GM12878 (cell line): ENCODE results near the gene DCAF17. TPM values are rescaled to one million over a fixed set of nuclear protein-coding genes. Genes with fewer than 3 reads are reported as not detected.

ENCODE experiments used
- CEBPB ChIP-seq, 2 experiments: fragments of 150-350 bp in 1 of 2; IDR thresholded peaks; 2 replicates each; pipeline ENCODE4 v1.6.1; 2012 to 2014; ENCODE audit warnings: low read depth in 2 of 2, low read length in 2 of 2, borderline replicate concordance in 1 of 2, inconsistent platforms in 1 of 2
- CHD1 ChIP-seq: IDR thresholded peaks from 2 replicates; pipeline ENCODE4 v1.6.1; 2012; ENCODE audit warnings: low read depth, low read length, improper control_type of control experiment
- CHD4 ChIP-seq: fragments of 200-600 bp; sonication (generic); IDR thresholded peaks from 2 replicates; pipeline ENCODE4 v1.6.1; 2016; ENCODE audit warnings: mild to moderate bottlenecking
- EZH2 ChIP-seq: IDR thresholded peaks from 2 replicates; pipeline ENCODE4 v1.6.1; 2012; ENCODE audit warnings: low read depth, mild to moderate bottlenecking, control low read depth, inconsistent platforms, low read length, borderline replicate concordance; ENCODE audit not compliant: control insufficient read depth
- GATAD2B ChIP-seq: fragments of 450-650 bp; conservative IDR thresholded peaks from 2 replicates; pipeline ENCODE4 v1.6.1; 2017; ENCODE audit warnings: low read depth, mild to moderate bottlenecking, moderate library complexity
- HDGF ChIP-seq: fragments of 450-650 bp; IDR thresholded peaks from 2 replicates; pipeline ENCODE4 v1.6.1; 2016; ENCODE audit warnings: antibody characterized with exemption
- IRF3 ChIP-seq: fragments of 450-650 bp; IDR thresholded peaks from 2 replicates; pipeline ENCODE4 v1.6.1; 2014; ENCODE audit warnings: mild to moderate bottlenecking
- KLF5 ChIP-seq: fragments of 450-650 bp; IDR thresholded peaks from 2 replicates; pipeline ENCODE4 v1.6.1; 2014; ENCODE audit warnings: mild to moderate bottlenecking; ENCODE audit not compliant: partially characterized antibody
- MLLT1 ChIP-seq: fragments of 450-650 bp; IDR thresholded peaks from 2 replicates; pipeline ENCODE4 v1.6.1; 2016; ENCODE audit warnings: mild to moderate bottlenecking
- MTA2 ChIP-seq: fragments of 450-650 bp; IDR thresholded peaks from 2 replicates; pipeline ENCODE4 v1.6.1; 2016; ENCODE audit warnings: low read depth, mild to moderate bottlenecking, moderate library complexity
- NFIC ChIP-seq: IDR thresholded peaks from 2 replicates; pipeline ENCODE4 v1.6.1; 2012; ENCODE audit warnings: low read depth, mild to moderate bottlenecking, inconsistent platforms, low read length, moderate library complexity
- NFYA ChIP-seq: IDR thresholded peaks from 2 replicates; pipeline ENCODE4 v1.6.1; 2011; ENCODE audit warnings: low read depth, mild to moderate bottlenecking, low read length, improper control_type of control experiment, borderline replicate concordance
- RAD21 ChIP-seq: IDR thresholded peaks from 2 replicates; pipeline ENCODE4 v1.6.1; 2011; ENCODE audit warnings: mild to moderate bottlenecking, low read depth, low read length, moderate library complexity; ENCODE audit not compliant: insufficient read depth
- RB1 ChIP-seq: fragments of 450-650 bp; formaldehyde crosslinking; IDR thresholded peaks from 2 replicates; pipeline ENCODE4 v1.6.1; 2017; ENCODE audit warnings: mild to moderate bottlenecking, borderline replicate concordance
- RBBP5 ChIP-seq: fragments of 200-600 bp; sonication (generic); conservative IDR thresholded peaks from 2 replicates; pipeline ENCODE4 v1.6.1; 2016
- REST ChIP-seq: IDR thresholded peaks from 2 replicates; pipeline ENCODE4 v1.6.1; 2012; ENCODE audit warnings: mild to moderate bottlenecking, low read depth, low read length
- SMAD5 ChIP-seq: IDR thresholded peaks from 2 replicates; pipeline ENCODE4 v1.6.1; 2016; ENCODE audit warnings: antibody characterized with exemption, low read depth
- SREBF2 ChIP-seq: IDR thresholded peaks from 2 replicates; pipeline ENCODE4 v1.6.1; 2012; ENCODE audit warnings: mild to moderate bottlenecking, low read length
- SRF ChIP-seq, 2 experiments: IDR thresholded peaks; 2 replicates each; pipeline ENCODE4 v1.6.1; 2011; ENCODE audit warnings: low read depth in 2 of 2, low read length in 2 of 2, mild to moderate bottlenecking in 1 of 2, moderate library complexity in 1 of 2
- SUPT20H ChIP-seq: IDR thresholded peaks from 2 replicates; pipeline ENCODE4 v1.6.1; 2011; ENCODE audit warnings: low read depth, mild to moderate bottlenecking, low read length, moderate library complexity, borderline replicate concordance; ENCODE audit not compliant: control insufficient read depth
- ZBTB33 ChIP-seq: fragments of 450-650 bp; IDR thresholded peaks from 2 replicates; pipeline ENCODE4 v1.6.1; 2017; ENCODE audit warnings: mild to moderate bottlenecking
- ZNF207 ChIP-seq: fragments of 450-650 bp; IDR thresholded peaks from 2 replicates; pipeline ENCODE4 v1.6.1; 2014; ENCODE audit warnings: antibody characterized with exemption, mild to moderate bottlenecking, borderline replicate concordance
- ZNF24 ChIP-seq: fragments of 450-650 bp; IDR thresholded peaks from 2 replicates; pipeline ENCODE4 v1.6.1; 2017; ENCODE audit warnings: antibody characterized with exemption, mild to moderate bottlenecking
- ZNF622 ChIP-seq: fragments of 450-650 bp; IDR thresholded peaks from 2 replicates; pipeline ENCODE4 v1.6.1; 2017; ENCODE audit warnings: mild to moderate bottlenecking, inconsistent platforms
- ZSCAN29 ChIP-seq: fragments of 450-650 bp; IDR thresholded peaks from 2 replicates; pipeline ENCODE4 v1.6.1; 2017; ENCODE audit warnings: mild to moderate bottlenecking, moderate library complexity
- polyA plus RNA-seq, 11 experiments: library from polyadenylated mRNA; depleted of rRNA in 4 of 11; unstranded in 6 of 11; stranded (reverse) in 5 of 11; fragments of >200 nt; fragmentation: Nextera tagmentation in 4 of 11; fragmentation: Illumina TruSeq in 1 of 11; extraction: Ambion mirVana in 4 of 11; extraction: Trizol in 1 of 11; gene quantifications; 1 replicate in 1 of 11; 2 replicates in 10 of 11; pipeline versions ENCODE4 v1.2.1 to v1.2.3, GENCODE V29; 2011 to 2016; ENCODE audit warnings: inconsistent platforms in 2 of 11, missing spikeins in 2 of 11, low read depth in 1 of 11
- total RNA-seq, 4 experiments: library from RNA; depleted of rRNA in 3 of 4; stranded (reverse); fragments of >200 nt in 3 of 4; fragmentation: Illumina TruSeq in 1 of 4; extraction: Trizol in 1 of 4; gene quantifications; 2 replicates each; pipeline versions ENCODE4 v1.2.1 to v1.2.3, GENCODE V29; 2013 to 2021

Gene DCAF17
- total and polyA plus RNA-seq, 10 of the 15 experiments (the other 5 are each of a cell fraction or from before 2014, with no cell fraction given) = 5.2 to 32.9 (median 23.4) TPM

- TF ChIP-seq SRF (IDR thresholded peaks at IDR 0.05; ENCODE audit: low read depth in 2 of 2, low read length in 2 of 2) (0 out of 4 replicates have a peak, but pooled peaks of 1 of the 2 experiments have one; percentile 14), CEBPB (IDR thresholded peaks at IDR 0.05; ENCODE audit: borderline replicate concordance in 1 of 2, low read depth in 2 of 2, low read length in 2 of 2) (no peak), GATAD2B (no peak), SREBF2 (no peak), MLLT1 (no peak), HDGF (no peak), NFIC (peak; percentile 95), REST (no peak), RB1 (no peak), KLF5 (no peak), ZBTB33 (no peak), ZNF24 (no peak), EZH2 (no peak), ZSCAN29 (no peak), MTA2 (no peak), IRF3 (no peak), CHD1 (no peak), RBBP5 (no peak), CHD4 (no peak), SUPT20H (no peak), ZNF622 (no peak), ZNF207 (no peak), NFYA (no peak), RAD21 (peak; percentile 29), SMAD5 (no peak)
These were observed 45.3 kb downstream of the DCAF17 start (continued) for GRCh38 chr2:171479154-171479814.
